ENCODE data around the gene STAT5B. TPM values are rescaled to one million over a fixed set of nuclear protein-coding genes. Genes with fewer than 3 reads are reported as not detected.

STAT5B gene
- total RNA-seq, 1 experiment from 2014 or later = 102 TPM

GRCh38 chr17:42199416-42200011 lies 76.7 kb downstream of the STAT5B start:
- no peak overlapping the region for H3K4me3 ChIP-seq (ENCODE audit: low read depth in 2 of 2, low read length in 2 of 2)
- 0 out of 2 replicates have a peak, but pooled peaks cover 4% of the 10 kb centered on the region for H3K36me3 ChIP-seq (ENCODE audit: control insufficient read depth, insufficient read depth, low read length)
- CTCF ChIA-PET = no interaction called here
- DNase-seq (ENCODE audit: low read depth, low spot score) (no peak), ATAC-seq (no peak)
- intact Hi-C loops (cut with micrococcal nuclease; ENCODE audit: unreplicated experiment) (no loop called here), in situ Hi-C loops (cut with HindIII; ENCODE audit: low pct_unique_long_range_greater_than_20kb, low sequenced_read_pairs) (no loop called here)
- H3K4me1 ChIP-seq (ENCODE audit: control insufficient read depth, insufficient read depth, low read length) = no peaks in the 10 kb centered on the region; the same call in 1 of the 2 replicates
- TF ChIP-seq CTCF (IDR thresholded peaks at IDR 0.05) (no peak), TCF7L2 (IDR thresholded peaks at IDR 0.05; ENCODE audit: low read depth, low read length) (no peak), POLR2AphosphoS5 (IDR thresholded peaks at IDR 0.05; ENCODE audit: low read depth, low read length) (no peak), REST (IDR thresholded peaks at IDR 0.05; ENCODE audit: insufficient read depth in 1 of 2, low read depth in 2 of 2, low read length in 1 of 2) (no peak), SIN3A (IDR thresholded peaks at IDR 0.05; ENCODE audit: borderline replicate concordance, insufficient read depth, low read depth, low read length) (no peak)
- H3K9me3 ChIP-seq (ENCODE audit: control insufficient read depth, insufficient read depth, low read depth, low read length) = no peaks in the 10 kb centered on the region
- H3K27me3 ChIP-seq (ENCODE audit: control insufficient read depth, insufficient read depth, low read length) = no peaks in the 10 kb centered on the region
- no peak overlapping the region for H3K27ac ChIP-seq (ENCODE audit: low read length)
- POLR2A ChIA-PET = no interaction called here
- no TSS peak for BruUV-seq (replicated peaks)

- ChIA-PET POLR2A (interaction anchor here (0.7 kb wide), 1 partner anchor 71 kb away, joined by 3 read pairs; no protein-coding TSS in a partner anchor), CTCF (interaction anchor here (1.5 kb wide), 1 partner anchor 23 kb away, joined by 4 read pairs; no protein-coding TSS in a partner anchor)
- Histone ChIP-seq H3K27ac (ENCODE audit: low read length) (no peak overlapping the region), H3K4me3 (ENCODE audit: low read depth in 2 of 2, low read length in 2 of 2) (no peak overlapping the region), H3K4me1 (ENCODE audit: control insufficient read depth, insufficient read depth, low read length) (no peaks in the 10 kb centered on the region; the same call in 1 of the 2 replicates), H3K9me3 (ENCODE audit: control insufficient read depth, insufficient read depth, low read depth, low read length) (no peaks in the 10 kb centered on the region), H3K27me3 (ENCODE audit: control insufficient read depth, insufficient read depth, low read length) (no peaks in the 10 kb centered on the region), H3K36me3 (ENCODE audit: control insufficient read depth, insufficient read depth, low read length) (no peaks in the 10 kb centered on the region)
- DNase-seq (ENCODE audit: low read depth, low spot score) (no peak), ATAC-seq (no peak)
- no TSS peak for BruUV-seq (replicated peaks)
- no peak for TF ChIP-seq SIN3A (IDR thresholded peaks at IDR 0.05; ENCODE audit: borderline replicate concordance, insufficient read depth, low read depth, low read length)
- TF ChIP-seq CTCF (IDR thresholded peaks at IDR 0.05) = no peak
- no peak for TF ChIP-seq REST (IDR thresholded peaks at IDR 0.05; ENCODE audit: insufficient read depth in 1 of 2, low read depth in 2 of 2, low read length in 1 of 2)
- TF ChIP-seq TCF7L2 (IDR thresholded peaks at IDR 0.05; ENCODE audit: low read depth, low read length) = no peak
- no peak for TF ChIP-seq POLR2AphosphoS5 (IDR thresholded peaks at IDR 0.05; ENCODE audit: low read depth, low read length)
- in situ Hi-C loops (cut with HindIII; ENCODE audit: low pct_unique_long_range_greater_than_20kb, low sequenced_read_pairs) (no loop called here), intact Hi-C loops (cut with micrococcal nuclease; ENCODE audit: unreplicated experiment) (no loop called here)
These were observed 77.3 kb downstream of the STAT5B start for GRCh38 chr17:42198897-42199296.
